H1 (cell line): ENCODE measurements around the gene DLG1. TPM values are rescaled to one million over a fixed set of nuclear protein-coding genes. Genes with fewer than 3 reads are reported as not detected.
A peak's percentile ranks its signal among the peaks of the same experiment; 100 is the strongest.

Source experiments
- BCL11A ChIP-seq, 2 experiments: IDR thresholded peaks; one replicate each; pipeline ENCODE4 v1.6.1; 2011; ENCODE audit warnings: low read depth in 2 of 2, low read length in 2 of 2, mild to moderate bottlenecking in 2 of 2
- RFX5 ChIP-seq: IDR thresholded peaks from 2 replicates; pipeline ENCODE4 v1.6.1; 2011; ENCODE audit warnings: low read depth, low read length, improper control_type of control experiment, borderline replicate concordance
- SIX5 ChIP-seq: IDR thresholded peaks from 2 replicates; pipeline ENCODE4 v1.6.1; 2011; ENCODE audit warnings: mild to moderate bottlenecking, low read depth, low read length
- YY1 ChIP-seq: IDR thresholded peaks from 2 replicates; pipeline ENCODE4 v1.6.1; 2011; ENCODE audit warnings: low read depth, mild to moderate bottlenecking, low read length
- ZNF274 ChIP-seq: IDR thresholded peaks from 2 replicates; pipeline ENCODE4 v1.7.0; 2012; ENCODE audit warnings: low read length, borderline replicate concordance; ENCODE audit errors: extremely low read depth
- polyA plus RNA-seq, 7 experiments: library from polyadenylated mRNA; depleted of rRNA in 3 of 7; stranded (reverse) in 5 of 7; unstranded in 2 of 7; fragments of >200 nt in 5 of 7; fragments of 200-250 nt in 2 of 7; gene quantifications; 1 replicate in 5 of 7; 2 replicates in 1 of 7; 4 replicates in 1 of 7; pipeline versions ENCODE4 v1.2.1 to v1.2.3, GENCODE V29; 2011 to 2013; ENCODE audit warnings: missing spikeins in 2 of 7, mixed read lengths in 2 of 7
- total RNA-seq: library from RNA; stranded (reverse); fragmentation: NEBNext Ultra II Directional; extraction: Animal tissue kit (Norgen Biotek cat#: 25700); gene quantifications from 2 replicates; pipeline ENCODE4 v1.2.1, GENCODE V29; 2021
- TF ChIP-seq, protein P1 (sequence below): IDR thresholded peaks from 2 replicates; pipeline ENCODE4 v1.6.1; 2012; ENCODE audit warnings: inconsistent platforms
- TF ChIP-seq, protein P2 (sequence below): IDR thresholded peaks from 2 replicates; pipeline ENCODE4 v1.6.1; 2012; ENCODE audit warnings: inconsistent platforms
- TF ChIP-seq, protein P3 (sequence below): IDR thresholded peaks from 2 replicates; pipeline ENCODE4 v1.6.1; 2011; ENCODE audit warnings: low read length, improper control_type of control experiment

The DLG1 gene
- total and polyA plus RNA-seq, 2 of the 8 experiments (the other 6 are each of a cell fraction or from before 2014, with no cell fraction given), result 13.4 to 78.8 TPM

DNA sequence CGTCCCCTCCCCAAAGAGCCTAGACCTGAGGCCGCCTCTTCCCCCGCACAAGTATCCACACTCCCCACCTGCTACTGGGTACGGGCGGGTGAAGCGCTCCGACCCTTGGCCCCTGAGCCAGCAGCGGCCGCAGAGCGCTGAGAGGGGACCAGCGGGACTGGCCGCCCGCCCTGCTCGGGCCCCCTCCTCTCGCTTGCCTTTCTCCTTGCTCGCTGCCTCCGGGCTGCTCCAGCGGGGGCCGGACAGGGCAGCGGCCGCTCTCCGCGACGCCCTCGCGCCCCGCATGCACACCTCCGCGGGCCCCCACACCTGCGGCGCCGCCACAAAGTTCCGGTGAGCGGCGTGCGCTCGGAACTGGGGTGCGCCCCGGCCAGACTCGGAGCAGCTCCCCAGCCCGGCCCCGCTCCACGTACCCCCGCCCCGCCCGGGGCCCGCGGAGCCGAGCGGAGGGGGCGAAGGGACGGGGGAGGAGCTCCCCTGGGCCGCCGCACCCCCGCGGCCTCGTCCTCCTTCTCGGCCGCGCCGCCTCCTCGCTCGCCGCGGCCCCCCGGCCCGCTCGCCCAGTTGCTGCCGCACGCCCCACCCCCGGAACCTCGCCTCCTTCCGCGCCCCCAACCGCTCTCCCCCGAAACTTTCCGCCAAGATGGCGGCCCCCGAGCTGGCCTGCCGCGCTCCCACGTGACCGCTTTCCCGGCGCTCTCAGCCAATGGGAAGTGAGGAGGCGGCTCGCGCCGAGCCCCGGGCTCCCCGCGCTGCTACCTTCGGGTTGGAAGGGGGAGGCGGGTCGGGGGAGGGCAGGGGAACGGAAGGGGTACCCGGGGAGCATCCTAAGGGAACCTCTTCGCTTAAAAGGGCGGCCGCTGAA, 704 bp downstream of the DLG1 start (continued):
- TF ChIP-seq, protein P1, sequence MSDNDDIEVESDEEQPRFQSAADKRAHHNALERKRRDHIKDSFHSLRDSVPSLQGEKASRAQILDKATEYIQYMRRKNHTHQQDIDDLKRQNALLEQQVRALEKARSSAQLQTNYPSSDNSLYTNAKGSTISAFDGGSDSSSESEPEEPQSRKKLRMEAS, result no peak; the same call in 1 of the 2 replicates
- TF ChIP-seq RFX5, result no peak
- TF ChIP-seq, protein P2, sequence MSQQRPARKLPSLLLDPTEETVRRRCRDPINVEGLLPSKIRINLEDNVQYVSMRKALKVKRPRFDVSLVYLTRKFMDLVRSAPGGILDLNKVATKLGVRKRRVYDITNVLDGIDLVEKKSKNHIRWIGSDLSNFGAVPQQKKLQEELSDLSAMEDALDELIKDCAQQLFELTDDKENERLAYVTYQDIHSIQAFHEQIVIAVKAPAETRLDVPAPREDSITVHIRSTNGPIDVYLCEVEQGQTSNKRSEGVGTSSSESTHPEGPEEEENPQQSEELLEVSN, result peak; percentile 43; the same call in 1 of the 2 replicates
- TF ChIP-seq, protein P3, sequence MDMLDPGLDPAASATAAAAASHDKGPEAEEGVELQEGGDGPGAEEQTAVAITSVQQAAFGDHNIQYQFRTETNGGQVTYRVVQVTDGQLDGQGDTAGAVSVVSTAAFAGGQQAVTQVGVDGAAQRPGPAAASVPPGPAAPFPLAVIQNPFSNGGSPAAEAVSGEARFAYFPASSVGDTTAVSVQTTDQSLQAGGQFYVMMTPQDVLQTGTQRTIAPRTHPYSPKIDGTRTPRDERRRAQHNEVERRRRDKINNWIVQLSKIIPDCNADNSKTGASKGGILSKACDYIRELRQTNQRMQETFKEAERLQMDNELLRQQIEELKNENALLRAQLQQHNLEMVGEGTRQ, result peak; percentile 85
- no peak for TF ChIP-seq BCL11A (IDR thresholded peaks at IDR 0.05; ENCODE audit: low read depth in 2 of 2, low read length in 2 of 2)
- no peak for TF ChIP-seq ZNF274
- no peak for TF ChIP-seq SIX5
- TF ChIP-seq YY1, result peak; percentile 95
